NCI-H2107 (cell line): ENCODE measurements around the gene GET4.

Experiments
- DNase-seq: peaks from one replicate; lab custom pipeline; 2025; lab: John Stamatoyannopoulos, UW

GET4 gene

DNA sequence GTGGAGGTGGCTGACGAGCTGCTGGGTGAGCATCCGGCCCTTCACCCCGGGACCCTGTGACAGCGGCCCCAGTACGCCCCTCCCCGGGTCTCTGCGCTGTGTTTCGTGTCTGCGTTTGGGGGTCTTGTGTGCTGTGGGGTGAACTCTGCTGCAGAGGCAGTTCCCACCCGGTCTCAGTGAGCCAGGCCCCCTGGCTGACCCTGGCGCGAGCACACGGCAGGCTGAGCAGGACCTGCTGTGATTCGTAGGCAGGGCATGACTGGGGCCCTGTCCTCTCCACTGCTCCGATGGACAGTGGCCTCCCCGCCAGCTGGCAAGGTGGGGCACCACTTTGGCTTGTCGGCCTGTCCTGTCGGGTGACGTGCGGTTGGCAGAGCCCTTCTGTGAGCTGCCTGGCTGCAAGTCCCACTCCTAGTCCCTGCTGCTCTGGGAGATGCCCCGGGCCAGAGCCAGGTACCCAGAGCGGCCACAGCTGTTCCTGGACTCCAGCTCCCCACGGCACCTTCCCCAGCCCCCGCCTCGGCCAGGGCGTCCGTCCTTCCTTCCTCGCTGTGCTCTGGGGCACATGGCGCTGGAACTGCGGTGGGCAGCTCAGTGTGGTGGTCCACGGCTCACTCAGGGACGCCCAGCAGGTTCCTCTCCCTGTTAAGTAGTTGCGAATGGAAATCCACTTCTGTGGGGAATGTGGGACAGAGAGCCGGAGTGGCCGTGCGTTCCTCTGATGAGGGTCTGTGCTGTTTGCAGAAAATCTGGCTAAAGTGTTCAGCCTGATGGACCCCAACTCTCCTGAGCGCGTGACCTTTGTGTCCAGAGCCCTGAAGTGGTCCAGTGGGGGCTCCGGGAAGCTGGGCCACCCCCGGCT, 10.5 kb downstream of the GET4 start:
- DNase-seq, result no peak

DNA sequence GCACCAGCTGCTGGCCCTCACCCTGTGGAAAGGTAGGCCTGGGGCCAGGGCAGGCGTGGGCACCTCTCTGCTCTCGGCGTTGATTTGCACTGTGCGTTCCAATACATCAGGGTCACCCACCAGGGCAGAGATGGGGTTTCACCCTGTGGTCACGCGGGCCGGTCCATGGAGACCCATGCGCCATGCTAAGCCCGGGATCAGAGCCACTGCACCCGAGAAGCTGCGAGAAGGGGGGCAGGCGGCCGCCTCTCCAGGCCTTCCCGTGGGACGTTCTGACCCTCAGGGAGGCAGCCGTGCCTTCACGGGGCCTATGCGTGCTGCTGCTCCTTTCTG, 11.1 kb downstream of the GET4 start:
- DNase-seq, result no peak

DNA sequence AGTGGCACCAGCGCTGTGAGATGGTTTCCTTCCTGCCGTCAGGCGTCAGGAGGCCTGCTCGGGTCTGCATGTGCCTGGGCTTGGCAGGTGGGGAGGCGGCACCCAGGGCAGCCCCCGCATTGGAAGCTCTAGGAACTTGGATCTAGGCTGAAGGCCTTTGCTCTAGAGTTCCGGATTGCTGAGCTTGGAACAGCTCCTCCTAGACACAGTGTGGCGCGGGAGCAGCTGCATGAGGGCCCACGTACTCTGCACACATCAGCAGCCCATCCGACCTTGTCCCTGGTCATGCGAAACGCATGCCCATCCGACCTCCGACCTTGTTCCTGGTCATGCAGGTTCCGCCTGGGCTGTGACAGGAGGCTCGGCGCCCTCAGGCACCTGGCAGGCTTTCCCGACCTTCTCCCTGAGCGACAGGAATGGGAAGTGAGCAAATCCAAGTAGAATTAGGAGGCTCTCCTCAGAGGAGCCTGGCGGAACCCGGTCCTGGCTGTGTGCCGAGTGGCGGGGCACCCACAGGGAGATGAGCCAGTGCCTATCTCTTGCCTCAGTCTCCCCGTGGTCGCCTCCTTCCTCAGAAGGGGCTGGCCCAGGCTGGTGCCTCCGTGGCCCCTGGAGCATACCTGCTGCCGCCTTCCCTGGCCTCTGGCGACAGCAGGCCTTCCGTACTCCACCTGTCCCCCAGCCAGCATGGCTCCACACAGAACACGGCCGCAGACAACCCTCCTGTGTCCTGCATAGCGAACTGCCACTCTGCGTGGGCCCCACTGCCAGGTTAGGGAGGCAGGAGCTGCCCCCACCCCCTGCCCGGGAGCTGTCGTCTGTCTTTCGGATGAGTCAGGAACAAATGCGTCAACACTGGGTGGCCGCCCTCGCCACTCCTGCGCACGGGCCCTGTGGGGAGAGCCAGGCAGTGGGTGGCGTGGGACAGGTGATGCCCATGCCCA, 12.0 kb downstream of the GET4 start:
- no peak for DNase-seq

DNA sequence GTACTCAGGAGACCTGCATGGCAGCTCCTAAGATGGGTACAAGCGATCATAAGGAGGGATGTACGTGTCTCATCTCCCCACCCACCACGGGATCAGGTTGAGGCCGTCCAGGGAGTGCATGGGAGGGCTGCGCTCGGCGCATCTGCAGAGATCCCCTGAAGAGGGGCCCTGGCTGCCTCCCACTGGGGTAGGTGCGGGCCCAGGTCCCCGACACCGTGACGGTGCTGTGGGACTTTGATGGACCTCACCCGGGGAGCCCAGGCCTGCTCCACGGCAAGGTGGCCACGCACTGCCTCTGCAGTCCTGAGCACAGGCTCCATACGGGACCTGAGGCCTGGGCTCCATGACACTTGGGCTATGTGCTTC, 12.7 kb downstream of the GET4 start:
- no peak for DNase-seq

DNA sequence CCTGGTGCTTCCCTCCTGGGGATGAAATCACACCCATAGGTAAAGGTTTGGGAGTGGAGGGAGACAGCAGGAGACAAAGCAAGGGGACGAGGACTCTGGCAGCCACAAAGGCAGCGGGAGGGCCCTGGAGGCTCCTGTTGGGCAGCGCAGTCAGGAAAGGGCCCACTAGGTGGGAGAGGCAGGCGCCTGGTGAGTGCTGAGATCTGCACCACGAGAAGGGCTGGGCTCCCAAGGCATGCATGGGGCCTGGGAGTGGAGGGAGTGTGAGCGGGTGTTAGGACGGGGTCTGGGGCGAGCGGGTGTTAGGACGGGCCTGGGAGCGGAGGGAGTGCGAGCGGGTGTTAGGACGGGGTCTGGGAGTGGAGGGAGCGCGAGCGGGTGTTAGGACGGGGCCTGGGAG, 13.0 kb downstream of the GET4 start:
- no peak for DNase-seq

DNA sequence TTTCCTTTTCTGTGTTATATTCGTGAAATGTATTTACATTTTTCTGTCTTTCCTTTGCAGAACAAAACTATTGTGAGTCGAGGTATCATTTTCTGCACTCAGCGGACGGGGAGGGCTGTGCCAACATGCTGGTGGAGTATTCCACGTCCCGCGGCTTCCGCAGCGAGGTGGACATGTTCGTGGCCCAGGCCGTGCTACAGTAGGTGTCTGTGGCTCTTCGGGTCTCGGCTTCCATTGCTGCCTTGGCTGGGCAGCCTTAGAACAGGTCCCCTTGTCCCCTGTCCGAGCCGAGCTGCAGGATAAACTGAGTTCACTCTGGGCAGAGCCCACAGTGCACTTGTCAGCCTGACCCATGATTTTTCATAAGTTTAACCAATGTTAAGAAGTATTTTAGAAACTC, 14.5 kb downstream of the GET4 start:
- no peak for DNase-seq

DNA sequence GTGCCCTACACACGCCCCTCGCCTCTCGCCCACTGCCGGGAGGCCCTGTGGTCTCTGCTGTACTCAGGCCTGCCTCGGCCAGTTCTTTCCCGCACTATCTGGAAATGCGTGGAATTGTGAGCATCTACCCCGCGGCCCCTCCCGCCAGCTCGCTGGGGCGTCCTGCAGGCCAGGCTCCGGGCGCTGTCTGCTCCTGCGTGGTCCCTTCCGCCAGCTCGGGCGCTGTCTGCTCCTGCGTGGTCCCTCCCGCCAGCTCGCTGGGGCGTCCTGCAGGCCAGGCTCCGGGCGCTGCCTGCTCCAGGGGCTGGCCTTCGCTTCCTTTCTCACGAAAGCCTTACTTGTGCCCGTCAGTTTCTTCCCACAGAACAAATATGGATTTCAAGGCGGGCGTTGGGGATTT, 14.9 kb downstream of the GET4 start:
- no peak for DNase-seq

DNA sequence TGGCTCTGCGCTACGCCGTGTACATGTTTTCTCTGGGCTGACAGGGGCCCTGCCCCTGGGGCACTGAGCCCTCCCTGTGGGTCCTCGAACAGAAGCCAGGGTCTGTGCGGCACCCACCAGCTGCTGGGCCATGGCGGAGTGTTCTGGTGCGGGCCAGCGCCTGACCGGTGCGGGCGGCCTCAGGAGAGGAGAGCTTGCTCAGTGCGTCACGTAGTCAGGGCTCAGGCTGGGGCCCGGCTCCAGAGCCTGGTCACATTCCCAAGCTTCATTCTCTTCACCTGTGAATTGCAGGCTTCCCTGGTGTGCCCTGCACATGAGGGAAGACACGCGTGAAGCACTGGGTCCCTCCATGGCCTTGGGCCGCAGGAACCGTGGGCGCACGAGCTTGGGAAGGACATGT, 15.5 kb downstream of the GET4 start:
- DNase-seq, result no peak

DNA sequence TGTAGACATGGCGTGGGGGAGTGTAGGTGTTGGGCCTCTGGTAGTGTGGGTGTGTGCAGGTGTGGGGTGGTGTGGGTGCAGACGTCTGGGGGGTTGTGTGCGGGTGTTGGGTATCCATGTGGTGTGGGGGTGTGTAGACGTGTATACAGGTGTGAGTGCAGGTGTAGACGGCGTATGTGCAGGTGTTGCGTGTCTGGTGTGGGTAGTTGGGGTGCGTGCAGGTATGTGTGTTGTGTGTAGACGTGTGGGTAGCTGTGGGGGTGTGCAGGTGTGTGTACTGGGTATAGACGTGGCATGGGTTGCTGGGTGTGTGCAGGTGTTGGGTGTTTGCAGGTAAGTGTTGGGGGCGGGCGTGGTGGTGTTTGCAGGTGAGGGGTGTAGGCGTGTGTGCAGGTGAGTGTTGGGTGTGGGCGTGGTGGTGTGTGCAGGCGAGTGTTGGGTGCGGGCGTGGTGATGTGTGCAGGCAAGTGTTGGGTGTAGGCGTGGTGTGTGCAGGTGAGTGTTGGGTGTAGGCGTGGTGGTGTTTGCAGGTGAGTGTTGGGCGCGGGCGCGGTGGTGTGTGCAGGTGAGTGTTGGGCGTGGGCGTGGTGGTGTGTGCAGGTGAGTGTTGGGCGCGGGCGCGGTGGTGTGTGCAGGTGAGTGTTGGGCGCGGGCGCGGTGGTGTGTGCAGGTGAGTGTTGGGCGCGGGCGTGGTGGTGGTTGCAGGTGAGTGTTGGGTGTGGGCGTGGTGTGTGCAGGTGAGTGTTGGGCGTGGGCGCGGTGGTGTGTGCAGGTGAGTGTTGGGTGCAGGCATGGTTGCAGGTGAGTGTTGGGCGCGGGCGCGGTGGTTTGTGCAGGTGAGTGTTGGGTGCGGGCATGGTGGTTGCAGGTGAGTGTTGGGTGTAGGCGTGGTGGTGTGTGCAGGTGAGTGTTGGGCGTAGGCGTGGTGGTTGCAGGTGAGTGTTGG, 16.6 kb downstream of the GET4 start:
- no peak for DNase-seq

DNA sequence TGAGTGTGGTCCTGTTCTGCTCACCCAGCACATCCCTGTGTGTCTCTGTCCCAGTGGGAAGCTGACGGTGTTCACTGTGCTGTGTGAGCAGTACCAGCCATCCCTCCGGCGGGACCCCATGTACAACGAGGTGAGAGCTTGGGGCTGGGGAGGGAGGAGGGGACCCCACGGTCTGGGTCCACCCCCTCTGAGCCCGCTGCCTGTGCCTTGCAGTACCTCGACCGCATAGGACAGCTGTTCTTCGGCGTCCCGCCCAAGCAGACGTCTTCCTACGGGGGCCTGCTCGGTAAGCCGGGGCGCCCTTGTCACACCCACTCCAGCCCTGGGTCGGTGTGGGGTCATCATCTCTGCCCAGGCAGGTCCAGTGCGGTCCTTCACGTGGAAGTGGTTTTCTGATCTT, 17.3 kb downstream of the GET4 start:
- no peak for DNase-seq

DNA sequence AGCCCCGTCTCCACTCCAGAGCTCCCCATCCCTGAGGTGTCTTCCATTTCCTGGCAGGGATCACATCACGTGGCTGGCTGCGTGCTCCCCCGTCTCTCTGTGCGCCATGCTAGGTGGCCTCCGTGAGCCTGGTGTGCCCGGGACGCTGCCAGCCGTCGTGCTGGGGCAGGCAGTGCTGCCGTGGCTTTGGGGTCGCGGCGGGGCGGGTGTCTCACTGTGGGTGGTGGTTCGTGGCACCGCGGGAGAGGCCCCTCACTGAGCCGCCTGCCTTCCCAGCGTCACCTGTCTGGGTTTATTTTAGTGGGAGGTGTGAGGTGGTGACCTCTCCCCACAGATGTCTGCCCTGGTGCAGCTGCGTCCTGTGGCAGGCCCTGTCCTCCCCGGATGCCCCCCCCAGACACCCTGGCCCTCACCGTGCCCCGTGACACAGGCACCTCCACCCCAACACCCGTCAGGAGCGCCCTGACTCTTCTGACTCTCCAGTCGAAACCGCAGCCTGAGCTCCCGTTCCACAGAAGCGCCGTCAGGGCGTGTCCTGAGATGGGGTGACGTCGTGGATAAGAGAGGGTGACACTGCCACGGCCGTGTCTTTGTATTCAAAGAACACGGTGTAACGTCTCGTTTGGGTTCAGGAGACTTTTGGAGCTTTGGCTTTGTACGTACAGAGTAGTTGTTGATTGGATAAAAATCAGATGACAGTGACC, 18.0 kb downstream of the GET4 start:
- DNase-seq, result no peak

DNA sequence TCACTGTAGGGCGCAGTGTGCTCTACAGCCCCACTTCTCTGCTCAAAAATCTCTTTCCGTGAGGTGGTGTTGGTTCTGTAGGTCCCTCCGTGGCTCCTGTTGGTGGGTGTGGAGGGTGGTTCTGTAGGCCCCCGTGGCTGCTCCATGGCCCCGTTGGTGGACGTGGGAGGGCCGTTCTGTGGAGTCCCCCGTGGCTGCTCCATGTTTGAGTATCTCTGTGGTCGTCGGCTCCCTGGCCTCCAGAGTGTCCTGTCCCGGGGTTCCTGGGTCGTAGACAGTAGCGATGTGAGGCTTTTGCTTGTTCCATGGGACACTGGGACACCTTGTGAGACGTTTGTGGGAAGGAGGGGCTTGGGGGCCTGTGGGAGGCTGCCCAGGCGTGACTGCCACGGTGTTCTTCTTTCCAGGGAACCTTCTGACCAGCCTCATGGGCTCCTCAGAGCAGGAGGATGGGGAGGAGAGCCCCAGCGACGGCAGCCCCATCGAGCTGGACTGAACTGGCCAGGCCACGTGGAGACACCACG, 18.6 kb downstream of the GET4 start:
- no peak for DNase-seq

DNA sequence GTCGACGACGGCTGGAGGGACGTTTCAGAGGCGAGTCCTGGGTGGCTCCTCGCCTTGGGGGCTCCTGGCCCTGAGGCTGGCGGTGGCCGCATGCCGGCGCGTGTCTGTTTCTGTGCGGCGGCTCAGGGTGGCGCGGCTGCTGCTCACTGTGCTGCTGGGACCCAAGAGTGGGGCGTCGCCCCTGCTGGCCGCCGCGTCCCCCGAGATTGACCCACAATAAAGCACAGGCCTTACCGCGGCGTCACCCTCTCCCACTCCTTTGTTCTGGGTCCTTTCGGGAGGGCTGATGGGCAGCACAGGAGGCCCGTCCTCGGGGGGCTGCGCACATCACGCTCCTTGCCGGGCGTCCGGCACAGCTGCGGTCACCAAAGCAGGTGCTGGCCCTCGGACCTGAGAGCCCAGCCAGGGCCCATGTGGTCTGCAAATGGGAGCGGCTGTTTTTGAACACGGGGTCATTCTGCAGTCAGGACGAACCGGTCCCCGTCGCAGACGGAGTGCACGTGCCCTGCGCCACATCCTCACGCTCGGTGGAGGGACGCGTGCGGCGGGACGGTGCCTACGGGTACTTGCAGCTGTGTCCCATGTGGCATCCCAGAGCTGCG, 19.2 kb downstream of the GET4 start:
- DNase-seq, result no peak

DNA sequence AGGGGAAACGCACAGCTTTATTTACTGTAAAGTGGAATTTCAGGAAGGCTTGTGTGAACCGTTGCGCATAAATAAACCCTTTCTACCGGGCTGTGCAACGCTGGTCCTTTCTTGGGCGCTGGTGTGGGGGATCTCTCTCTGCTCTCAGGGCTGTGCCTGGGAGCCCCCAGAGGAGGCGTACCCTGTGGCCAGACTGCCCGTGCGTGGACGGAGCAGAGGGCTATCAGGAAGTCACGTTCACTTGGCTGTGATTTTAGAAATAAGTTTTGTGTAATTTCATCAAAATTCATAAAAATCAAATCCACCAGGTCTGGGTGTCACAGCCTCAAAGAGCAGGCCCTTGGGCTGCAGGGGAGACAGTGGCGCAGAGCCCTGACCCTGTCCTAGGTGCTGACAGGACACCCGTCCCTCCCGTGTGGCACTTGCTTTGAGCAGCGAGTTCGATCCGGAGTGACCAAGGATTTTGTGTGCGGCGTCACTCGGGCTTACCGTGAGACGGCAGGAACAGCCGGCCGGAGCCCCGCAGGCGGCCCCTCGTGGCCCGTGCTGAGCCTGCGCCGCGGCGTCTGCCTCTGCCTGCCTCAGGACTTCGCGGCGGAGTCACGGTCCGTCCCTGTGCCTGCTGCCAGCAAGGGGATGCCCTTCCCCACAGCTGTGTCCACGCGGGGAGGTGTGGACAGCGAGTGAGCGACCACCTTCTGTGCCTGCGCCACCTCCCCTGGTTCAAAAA, 20.2 kb downstream of the GET4 start:
- no peak for DNase-seq

DNA sequence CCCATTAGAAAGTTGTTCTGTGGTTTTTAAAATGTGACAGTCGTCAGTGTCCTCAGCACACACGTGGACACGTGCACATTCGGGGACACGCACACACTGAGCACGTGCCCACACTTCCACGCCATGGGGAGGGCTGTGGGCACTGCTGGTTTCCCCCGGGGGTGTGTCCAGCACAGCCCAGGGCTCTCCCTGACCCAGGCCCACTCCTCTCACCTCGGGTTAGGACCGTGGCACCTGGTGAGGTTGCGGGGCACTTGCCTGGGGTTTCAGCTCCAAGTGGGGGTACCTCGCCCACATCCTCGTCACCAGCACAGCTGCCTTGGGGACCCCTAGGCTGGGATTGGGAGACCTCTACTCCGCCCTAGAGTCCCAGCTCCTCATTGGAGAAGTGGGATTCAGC, 20.7 kb downstream of the GET4 start:
- DNase-seq, result no peak

DNA sequence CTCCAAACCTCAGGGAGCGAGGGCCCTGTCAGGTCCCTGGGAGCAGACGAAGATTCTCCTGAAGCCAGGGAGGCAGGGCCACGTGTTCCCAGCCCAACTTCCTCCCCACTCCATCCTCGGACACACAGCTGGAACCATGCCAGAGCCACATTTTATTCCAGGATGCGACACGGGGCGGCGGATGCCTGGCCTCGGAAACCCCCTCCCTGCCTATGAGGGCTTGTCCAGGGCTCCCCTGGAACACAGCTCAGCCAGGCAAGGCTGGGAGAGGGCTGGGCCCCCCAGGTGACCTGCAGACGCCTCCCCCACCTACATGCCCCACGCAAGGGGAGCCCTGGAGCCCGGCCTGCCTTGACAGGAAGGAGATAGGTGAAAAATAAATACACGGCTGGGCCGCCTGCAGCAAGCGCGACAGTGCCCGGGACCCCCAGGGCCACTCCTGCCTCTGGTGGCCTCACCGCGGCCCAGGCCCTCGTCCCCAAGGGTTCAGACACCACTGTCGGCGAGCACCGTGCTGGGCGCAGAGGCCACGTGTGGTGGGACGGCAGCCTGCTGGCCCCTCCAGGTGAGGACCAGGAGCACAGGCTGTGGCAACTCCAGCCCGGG, 21.5 kb downstream of the GET4 start:
- no peak for DNase-seq

DNA sequence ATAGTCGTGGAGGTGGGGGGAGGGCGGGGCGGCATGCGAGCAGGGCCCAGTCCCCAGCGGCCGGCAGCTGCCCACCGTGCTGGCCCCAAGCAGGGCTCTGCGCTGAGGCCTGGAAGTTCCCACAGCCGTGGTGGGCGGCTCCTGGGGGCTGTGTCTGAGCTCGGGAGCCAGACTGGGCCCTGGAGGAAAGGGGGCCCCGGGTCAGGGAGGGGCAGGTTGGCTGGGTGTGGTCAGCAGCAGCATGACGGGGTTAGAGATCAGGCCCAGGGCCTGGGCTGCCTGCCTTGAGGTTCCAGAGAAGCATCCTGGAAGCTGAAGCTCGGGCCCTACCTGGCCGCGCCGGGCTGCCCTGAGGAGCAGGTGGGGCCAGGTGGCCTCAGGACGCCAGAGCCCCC, 22.1 kb downstream of the GET4 start:
- no peak for DNase-seq

DNA sequence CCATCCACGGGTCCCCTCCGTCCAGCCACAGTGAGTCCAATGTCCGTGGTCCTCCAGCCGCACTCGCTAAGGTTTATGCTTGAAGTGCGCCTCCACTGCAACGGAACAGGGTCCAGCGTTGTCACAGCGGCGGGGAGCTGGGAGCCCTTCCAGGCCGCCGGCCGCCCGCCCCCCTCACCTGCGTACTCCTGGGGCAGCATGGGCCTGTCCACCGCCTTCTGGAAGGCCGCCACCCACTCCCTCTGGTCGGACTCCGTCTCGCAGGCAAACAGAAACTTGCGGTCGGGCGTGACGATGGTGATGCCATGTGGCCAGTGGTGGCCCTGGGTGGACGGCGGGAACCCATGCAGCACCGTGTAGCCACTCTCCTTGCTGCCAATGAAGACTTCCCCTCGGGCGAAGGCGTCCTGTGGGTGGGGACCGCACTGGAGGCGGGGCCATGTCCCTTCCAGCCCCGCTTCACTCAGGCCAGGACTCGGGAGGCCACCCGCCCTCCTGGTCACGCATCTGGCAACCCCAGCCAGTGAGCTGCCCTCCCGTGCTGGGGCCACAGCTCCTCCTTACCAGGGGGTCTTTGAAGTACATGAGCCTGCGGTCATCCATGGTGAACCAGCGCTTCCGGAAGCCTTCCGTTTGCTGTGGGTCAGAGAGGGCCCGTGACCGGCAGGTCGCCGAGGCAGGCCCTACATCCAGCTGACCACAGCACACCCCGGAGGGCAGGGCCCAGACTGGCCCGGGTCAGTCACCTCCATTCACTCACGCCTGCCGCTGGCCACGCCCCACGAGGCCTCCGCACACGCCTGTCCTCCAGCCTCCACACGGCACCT, 22.7 kb downstream of the GET4 start:
- DNase-seq, result no peak

DNA sequence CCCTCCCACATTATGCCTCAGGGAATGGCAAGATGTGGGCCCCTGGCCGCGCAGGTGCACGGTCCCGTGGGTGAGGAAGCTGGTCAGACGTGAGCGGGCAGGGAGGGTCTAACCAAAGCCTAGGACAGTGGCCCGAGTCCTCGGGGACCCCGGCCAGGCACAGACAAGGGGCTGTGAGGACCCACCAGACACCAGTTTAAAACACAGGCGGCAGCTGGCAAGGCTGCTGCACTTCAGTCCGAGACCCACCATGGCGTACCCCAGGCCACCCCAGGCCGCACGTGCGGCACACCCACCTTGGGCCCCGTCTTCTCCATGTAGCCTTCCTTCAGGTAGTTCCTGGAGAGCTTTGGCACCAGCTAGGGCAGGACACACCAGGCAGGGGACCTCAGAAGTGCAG, 23.5 kb downstream of the GET4 start:
- no peak for DNase-seq
